B cell (primary cell): ENCODE data around the gene DOK7. TPM values are rescaled to one million over a fixed set of nuclear protein-coding genes. Genes with fewer than 3 reads are reported as not detected.

Source experiments
- ATAC-seq: fragments of 200-7000 bp; cut with Tn5 transposase; one replicate; pipeline ENCODE4 v1.10.0; 2021; ENCODE audit warnings: low read depth, mild to moderate bottlenecking, moderate number of reproducible peaks, moderate library complexity
- CTCF ChIA-PET: fragments of 350-600 bp; sonication (Branson Sonifier 250); formaldehyde crosslinking; loops from one replicate; lab custom pipeline; 2021; ENCODE audit warnings: antibody characterized with exemption, inconsistent platforms; lab: Charles Lee
- POLR2A ChIA-PET: fragments of 350-600 bp; sonication (Branson Sonifier 250); formaldehyde crosslinking; loops from one replicate; lab custom pipeline; 2021; ENCODE audit warnings: antibody characterized with exemption; lab: Charles Lee
- DNase-seq: peaks from one replicate; pipeline ENCODE4 v3.0.0; 2013
- H2AFZ ChIP-seq: 2 replicates; pipeline ENCODE4 v1.6.1; 2012; ENCODE audit warnings: mild to moderate bottlenecking, low read depth, low read length; ENCODE audit not compliant: insufficient read depth, poor library complexity, severe bottlenecking
- H3K27ac ChIP-seq, 2 donors: 1 replicate in 1 of 2; 2 replicates in 1 of 2; pipeline ENCODE4 v1.5.1; 2012 to 2013; ENCODE audit warnings: low read length in 2 of 2, mild to moderate bottlenecking in 2 of 2, moderate library complexity in 1 of 2
- H3K27me3 ChIP-seq, 4 experiments: fragments of 200-600 bp in 1 of 4; sonication (generic) in 1 of 4; replicated peaks in 1 of 4; 1 replicate in 2 of 4; 2 replicates in 2 of 4; pipeline versions ENCODE4 v1.6.1 to v1.7.0; 2013 to 2016; ENCODE audit warnings: low read length in 3 of 4, mild to moderate bottlenecking in 2 of 4, mixed read lengths in 1 of 4, moderate library complexity in 1 of 4; ENCODE audit not compliant: insufficient read depth in 4 of 4, control insufficient read depth in 3 of 4; ENCODE audit errors: control extremely low read depth in 1 of 4
- H3K36me3 ChIP-seq, 2 experiments: replicated peaks in 1 of 2; 1 replicate in 1 of 2; 2 replicates in 1 of 2; pipeline versions ENCODE4 v1.6.1 to v1.7.1; 2013; ENCODE audit warnings: low read length in 1 of 2; ENCODE audit not compliant: insufficient read depth in 2 of 2, control insufficient read depth in 1 of 2; ENCODE audit errors: control extremely low read depth in 1 of 2, extremely low read depth in 1 of 2
- H3K4me1 ChIP-seq, 2 donors: fragments of 200-600 bp in 1 of 2; sonication (generic) in 1 of 2; 1 replicate in 1 of 2; 2 replicates in 1 of 2; pipeline versions ENCODE4 v1.5.1 to v1.6.1; 2013 to 2017; ENCODE audit warnings: low read length in 2 of 2; ENCODE audit not compliant: control insufficient read depth in 2 of 2, insufficient read depth in 2 of 2
- H3K4me2 ChIP-seq: replicated peaks from 2 replicates; pipeline ENCODE3; 2012; ENCODE audit warnings: mild to moderate bottlenecking, low read depth, low read length; ENCODE audit not compliant: poor library complexity, severe bottlenecking
- H3K4me3 ChIP-seq, 5 experiments: fragments of 200-600 bp in 1 of 5; sonication (generic) in 1 of 5; 1 replicate in 3 of 5; 2 replicates in 2 of 5; pipeline versions ENCODE4 v1.5.1 to v1.7.0; 2011 to 2016; ENCODE audit warnings: low read length in 4 of 5, mild to moderate bottlenecking in 4 of 5, low read depth in 2 of 5, control low read depth in 1 of 5, moderate library complexity in 1 of 5; ENCODE audit not compliant: insufficient read depth in 1 of 5; ENCODE audit errors: control extremely low read depth in 1 of 5, extremely low read depth in 1 of 5
- H3K79me2 ChIP-seq: fragments of 200-600 bp; sonication (generic); one replicate; pipeline ENCODE4 v1.6.0; 2016; ENCODE audit warnings: low read length; ENCODE audit not compliant: control insufficient read depth, insufficient read depth
- H3K9ac ChIP-seq: fragments of 200-600 bp; sonication (generic); 2 replicates; pipeline ENCODE4 v1.6.1; 2017; ENCODE audit warnings: mild to moderate bottlenecking, low read length, moderate library complexity
- H3K9me3 ChIP-seq, 3 donors: one replicate each; pipeline versions ENCODE4 v1.6.1 to v1.7.1; 2013; ENCODE audit warnings: low read length in 2 of 3; ENCODE audit not compliant: control insufficient read depth in 2 of 3, insufficient read depth in 1 of 3; ENCODE audit errors: control extremely low read depth in 1 of 3
- H4K20me1 ChIP-seq: 2 replicates; pipeline ENCODE4 v1.6.0; 2012; ENCODE audit warnings: mild to moderate bottlenecking, low read length; ENCODE audit not compliant: insufficient read depth, control insufficient read depth, poor library complexity, severe bottlenecking
- H3K27ac Mint-ChIP-seq: one replicate; pipeline ENCODE4 v1.8.0; 2021; ENCODE audit warnings: mixed read lengths
- H3K27me3 Mint-ChIP-seq: one replicate; pipeline ENCODE4 v1.8.0; 2021; ENCODE audit warnings: mixed read lengths
- H3K4me1 Mint-ChIP-seq: one replicate; pipeline ENCODE4 v1.8.0; 2021; ENCODE audit warnings: mixed read lengths
- H3K4me3 Mint-ChIP-seq: one replicate; pipeline ENCODE4 v1.8.0; 2021; ENCODE audit warnings: mixed read lengths
- H3K9me3 Mint-ChIP-seq: one replicate; pipeline ENCODE4 v1.8.0; 2022; ENCODE audit warnings: mixed read lengths; ENCODE audit not compliant: insufficient read depth
- CTCF ChIP-seq: fragments of 200-600 bp; IDR thresholded peaks from one replicate; pipeline ENCODE4 v1.8.0; 2022; ENCODE audit warnings: antibody characterized with exemption, mild to moderate bottlenecking
- EZH2 ChIP-seq: IDR thresholded peaks from 2 replicates; pipeline ENCODE4 v1.6.1; 2012; ENCODE audit warnings: borderline replicate concordance, low read depth, mild to moderate bottlenecking, moderate library complexity, low read length; ENCODE audit not compliant: insufficient read depth, poor library complexity, severe bottlenecking
- WGBS: methylation state at CpG from one replicate; pipeline ENCODE4 v1.1.5; 2013; ENCODE audit warnings: missing lambda C conversion rate; ENCODE audit not compliant: insufficient coverage; 5-methylcytosine and 5-hydroxymethylcytosine counted together
- intact Hi-C: fragments of 100-400 bp; cut with micrococcal nuclease; formaldehyde crosslinking; loops from one replicate; pipeline ENCODE4 v1.10.0; 2022
- polyA plus RNA-seq: library from polyadenylated mRNA; depleted of rRNA; stranded (reverse); fragments of >200 nt; gene quantifications from 2 replicates; pipeline ENCODE4 v1.2.3, GENCODE V29; 2012
- total RNA-seq, 2 donors: library from RNA; stranded (reverse); fragments of 120-200 nt in 1 of 2; gene quantifications; 1 replicate in 1 of 2; 2 replicates in 1 of 2; pipeline versions ENCODE4 v1.2.3 to v1.2.4, GENCODE V29; 2013 to 2022

DOK7 gene
- total and polyA plus RNA-seq, 2 donors (not counting 1 experiment from before 2014, with no cell fraction given), result 24.1 to 24.8 TPM

- H3K9ac ChIP-seq, result no peak overlapping the region
- H3K4me2 ChIP-seq, result no peak overlapping the region
- no peaks in the 10 kb centered on the region for H3K79me2 ChIP-seq
- H3K9me3 ChIP-seq, result no peaks in the 10 kb centered on the region
- H3K36me3 ChIP-seq, result no peaks in the 10 kb centered on the region
- Mint-ChIP-seq H3K4me1 (no peaks in the 10 kb centered on the region), H3K27me3 (no peaks in the 10 kb centered on the region), H3K27ac (no peak overlapping the region), H3K9me3 (no peaks in the 10 kb centered on the region), H3K4me3 (no peak overlapping the region)
- WGBS, result 87% methylated on average over 14 of the region's 15 CpGs
- no peak overlapping the region for H2AFZ ChIP-seq
- DNase-seq (no peak), ATAC-seq (no peak)
- TF ChIP-seq CTCF (no peak), EZH2 (no peak)
- H3K4me1 ChIP-seq, result no peaks in the 10 kb centered on the region
- H3K4me3 ChIP-seq, result no peak overlapping the region
- no peak overlapping the region for H3K27ac ChIP-seq
- intact Hi-C loops, result no loop called here
- H3K27me3 ChIP-seq, result no peaks in the 10 kb centered on the region
- CTCF ChIA-PET, result interaction anchor here (1.2 kb wide), 1 partner anchor 16 kb away, joined by 3 read pairs; no protein-coding TSS in a partner anchor
- POLR2A ChIA-PET, result no interaction called here
- no peaks in the 10 kb centered on the region for H4K20me1 ChIP-seq
Observed at GRCh38 chr4:3419836-3420605, 43.1 kb upstream of the DOK7 start.

GRCh38 chr4:3420606-3420955 is 42.5 kb upstream of the DOK7 start:
- Histone ChIP-seq H2AFZ (no peak overlapping the region), H3K9me3 (no peaks in the 10 kb centered on the region), H3K9ac (no peak overlapping the region), H3K4me1 (no peaks in the 10 kb centered on the region), H4K20me1 (no peaks in the 10 kb centered on the region), H3K27me3 (no peaks in the 10 kb centered on the region), H3K79me2 (no peaks in the 10 kb centered on the region), H3K36me3 (no peaks in the 10 kb centered on the region), H3K4me3 (no peak overlapping the region), H3K4me2 (no peak overlapping the region), H3K27ac (no peak overlapping the region)
- Mint-ChIP-seq H3K27ac (no peak overlapping the region), H3K4me3 (no peak overlapping the region), H3K9me3 (no peaks in the 10 kb centered on the region), H3K27me3 (no peaks in the 10 kb centered on the region), H3K4me1 (no peaks in the 10 kb centered on the region)
- ChIA-PET CTCF (no interaction called here), POLR2A (no interaction called here)
- no peak for ATAC-seq
- no peak for DNase-seq
- intact Hi-C loops, result no loop called here
- 79% methylated on average over 12 of the region's 12 CpGs for WGBS
- TF ChIP-seq EZH2 (no peak), CTCF (no peak)
